Vagina (tissue), 2 donors: Measurements from ENCODE around the gene PTGR3. TPM values are rescaled to one million over a fixed set of nuclear protein-coding genes. Genes with fewer than 3 reads are reported as not detected.

Source experiments
- DNase-seq, 2 donors: peaks; one replicate each; pipeline ENCODE4 v3.0.0-alpha.2; 2017; ENCODE audit errors: extremely low spot score in 2 of 2
- H3K27ac ChIP-seq: fragments of 200-600 bp; sonication (generic); one replicate; pipeline ENCODE4 v1.5.1; 2019
- H3K27me3 ChIP-seq: fragments of 200-600 bp; sonication (generic); one replicate; pipeline ENCODE4 v1.5.1; 2019
- H3K36me3 ChIP-seq, 2 donors: fragments of 200-600 bp; sonication (generic); one replicate each; pipeline ENCODE4 v1.5.1; 2017 to 2019
- H3K4me1 ChIP-seq: fragments of 200-600 bp; sonication (generic); one replicate; pipeline ENCODE4 v1.5.1; 2019
- H3K4me3 ChIP-seq, 2 donors: fragments of 200-600 bp; sonication (generic); 1 replicate in 1 of 2; 2 replicates in 1 of 2; pipeline ENCODE4 v1.5.1; 2016 to 2019
- H3K9me3 ChIP-seq: fragments of 200-600 bp; sonication (generic); one replicate; pipeline ENCODE4 v1.5.1; 2019
- CTCF ChIP-seq, 3 experiments: fragments of 450-650 bp in 2 of 3; fragments of 200-600 bp in 1 of 3; sonication (generic) in 1 of 3; IDR thresholded peaks; one replicate each; pipeline ENCODE4 v1.5.1; 2017 to 2019; ENCODE audit warnings: antibody characterized with exemption in 3 of 3, mild to moderate bottlenecking in 2 of 3, moderate library complexity in 2 of 3
- POLR2A ChIP-seq, 2 donors: fragments of 450-650 bp; IDR thresholded peaks; one replicate each; pipeline ENCODE4 v1.6.1; 2017; ENCODE audit warnings: antibody characterized with exemption in 2 of 2, mild to moderate bottlenecking in 2 of 2, moderate library complexity in 2 of 2
- POLR2AphosphoS5 ChIP-seq, 2 donors: sonication (generic); formaldehyde crosslinking; IDR thresholded peaks; one replicate each; pipeline ENCODE4 v1.9.0; 2017; ENCODE audit warnings: antibody characterized with exemption in 2 of 2, mild to moderate bottlenecking in 2 of 2, low read depth in 1 of 2; ENCODE audit not compliant: insufficient read depth in 1 of 2
- intact Hi-C: fragments of 100-400 bp; cut with DNase I; formaldehyde crosslinking; loops from one replicate; pipeline ENCODE4 v1.15.1; 2023
- total RNA-seq: library from RNA; depleted of rRNA; stranded (reverse); fragments of >200 nt; gene quantifications from one replicate; pipeline ENCODE4 v1.2.3, GENCODE V29; 2016

PTGR3 gene
- total RNA-seq, 1 donor from 2014 or later: 16.0 TPM

DNA sequence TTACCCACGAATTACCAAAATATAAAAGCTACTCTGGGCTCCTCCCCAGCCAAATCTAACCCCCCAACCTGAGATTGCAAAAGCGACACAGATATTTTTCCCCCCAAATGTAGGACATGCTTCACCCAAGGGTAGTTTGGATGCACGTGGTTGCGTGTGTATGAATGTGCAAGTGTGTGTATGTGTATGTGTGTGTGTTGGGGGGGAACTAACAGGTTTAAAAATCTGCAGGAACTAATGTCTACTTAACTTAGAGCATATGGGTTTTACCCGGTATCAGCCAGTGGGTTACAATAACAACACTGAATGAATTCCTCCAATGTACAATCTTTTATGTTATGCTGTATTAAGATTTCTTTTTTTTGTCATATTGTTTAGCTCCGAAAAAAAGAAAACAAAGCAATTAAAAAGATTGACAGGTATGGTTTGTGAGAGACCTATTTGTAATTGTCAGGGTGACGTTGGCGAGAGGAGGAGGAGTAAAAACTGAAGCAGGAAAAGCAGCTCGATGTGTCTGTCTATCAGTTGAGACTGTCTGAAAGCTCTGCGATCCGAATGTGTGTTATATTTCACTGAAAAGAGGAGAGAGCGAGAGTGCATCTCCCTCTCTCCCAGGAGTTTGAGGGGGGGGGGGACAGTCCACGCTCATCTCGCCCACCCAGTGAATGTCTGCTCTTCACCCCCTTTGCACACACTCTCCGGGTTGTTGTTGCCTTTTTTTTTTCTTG is 1.5 kb upstream of the PTGR3 start, which contains the start of gene TSHZ1:
Gene TSHZ1, plus strand, starts transcription at position 524 of the 728 bp plus-strand sequence. CDS start 1,080 bp downstream, outside the sequence.
- intact Hi-C loops: loop anchor here (5.0 kb wide), 1 partner anchor 42 kb away; no protein-coding TSS in a partner anchor
- peak within 1 kb of the TSS; percentile 74 to 91 for H3K4me3 ChIP-seq
- H3K27me3 ChIP-seq: no peaks in the 10 kb centered on the region
- no peaks in the 10 kb centered on the region for H3K36me3 ChIP-seq
- H3K4me1 ChIP-seq: peaks cover 55% of the 10 kb centered on the region
- H3K27ac ChIP-seq: peak within 1 kb of the TSS; percentile 96
- H3K9me3 ChIP-seq: no peaks in the 10 kb centered on the region
- TF ChIP-seq CTCF (IDR thresholded peaks at IDR 0.05): no peak
- TF ChIP-seq POLR2AphosphoS5 (IDR thresholded peaks at IDR 0.05; ENCODE audit: insufficient read depth in 1 of 2, low read depth in 1 of 2): peak in 1 of 2 donors; percentile 95
- peak in 1 of 2 donors; percentile 89 for TF ChIP-seq POLR2A (IDR thresholded peaks at IDR 0.05)
- DNase-seq: peak in 1 of 2 donors; percentile 90

GRCh38 chr18:75209951-75210258 is 966 bp upstream of the PTGR3 start:
- H3K27me3 ChIP-seq: no peaks in the 10 kb centered on the region
- H3K9me3 ChIP-seq: no peaks in the 10 kb centered on the region
- peak in 1 of 2 donors; percentile 83 for DNase-seq
- no peaks in the 10 kb centered on the region for H3K36me3 ChIP-seq
- no peak for TF ChIP-seq POLR2A (IDR thresholded peaks at IDR 0.05)
- no peak for TF ChIP-seq CTCF (IDR thresholded peaks at IDR 0.05)
- TF ChIP-seq POLR2AphosphoS5 (IDR thresholded peaks at IDR 0.05; ENCODE audit: insufficient read depth in 1 of 2, low read depth in 1 of 2): no peak
- intact Hi-C loops: loop anchor here (5.0 kb wide), 1 partner anchor 42 kb away; no protein-coding TSS in a partner anchor
- H3K27ac ChIP-seq: peak overlapping the region; percentile 96
- H3K4me3 ChIP-seq: peak overlapping the region; percentile 74 to 82
- peaks cover 54% of the 10 kb centered on the region for H3K4me1 ChIP-seq

DNA sequence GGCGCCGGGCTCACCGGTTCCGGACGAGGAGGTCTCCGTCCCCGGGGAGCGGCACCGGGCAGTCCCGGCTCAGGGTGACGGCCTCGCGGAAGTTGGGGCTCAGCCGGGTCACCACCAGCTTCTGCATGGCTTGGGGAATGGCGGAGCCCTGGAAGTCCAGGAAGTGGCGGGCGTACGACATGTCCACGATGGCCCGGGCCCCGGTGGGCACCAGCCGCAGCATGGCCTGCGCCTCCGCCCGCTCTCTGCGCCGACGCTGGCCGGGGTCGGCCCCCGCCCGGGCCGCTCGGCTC is 157 bp downstream of the PTGR3 start:
- Histone ChIP-seq H3K4me1 (peaks cover 54% of the 10 kb centered on the region), H3K9me3 (no peaks in the 10 kb centered on the region), H3K4me3 (peak overlapping the region; percentile 74 to 82), H3K27ac (peak overlapping the region; percentile 96), H3K27me3 (no peaks in the 10 kb centered on the region), H3K36me3 (no peaks in the 10 kb centered on the region)
- DNase-seq: peak in 1 of 2 donors; percentile 89
- TF ChIP-seq CTCF (IDR thresholded peaks at IDR 0.05) (no peak), POLR2A (IDR thresholded peaks at IDR 0.05) (peak in 1 of 2 donors; percentile 25), POLR2AphosphoS5 (IDR thresholded peaks at IDR 0.05; ENCODE audit: insufficient read depth in 1 of 2, low read depth in 1 of 2) (no peak)
- intact Hi-C loops: no loop called here

DNA sequence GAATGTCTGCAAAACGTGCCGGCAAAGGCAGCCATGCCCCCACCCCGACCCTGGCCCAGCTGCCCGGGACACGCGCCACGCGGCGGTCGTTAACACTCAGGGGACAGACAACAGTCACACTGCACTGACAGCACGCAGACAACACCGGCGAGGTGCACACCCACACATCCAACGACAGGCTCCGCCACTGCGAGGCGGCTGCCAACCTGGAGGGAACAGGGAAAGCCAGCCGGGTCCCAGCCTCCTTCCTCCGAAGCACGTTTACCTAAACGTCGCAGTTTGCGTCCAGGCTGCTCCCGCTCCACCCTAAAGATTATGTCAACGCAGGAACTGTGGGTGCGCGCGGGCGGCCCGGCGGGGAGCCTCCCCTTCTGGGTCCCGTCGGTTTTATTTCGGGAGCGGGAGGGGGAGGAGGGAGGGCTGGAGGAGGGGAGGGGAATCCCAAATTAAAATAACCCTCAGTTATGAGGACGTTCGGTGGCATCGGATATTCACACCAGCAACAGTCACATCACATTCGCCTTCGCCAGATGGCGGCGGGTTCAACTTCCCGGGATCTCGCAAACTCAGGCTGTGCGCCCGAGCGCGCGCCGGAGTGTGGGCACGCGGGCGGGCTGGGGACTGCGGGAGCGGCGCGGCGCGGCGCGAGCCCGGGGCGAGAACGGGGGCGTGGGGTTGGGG is 644 bp downstream of the PTGR3 start:
- no peaks in the 10 kb centered on the region for H3K36me3 ChIP-seq
- peak in 1 of 2 donors; percentile 91 for DNase-seq
- peak overlapping the region; percentile 74 to 82 for H3K4me3 ChIP-seq
- peaks cover 54% of the 10 kb centered on the region for H3K4me1 ChIP-seq
- H3K9me3 ChIP-seq: no peaks in the 10 kb centered on the region
- no peaks in the 10 kb centered on the region for H3K27me3 ChIP-seq
- H3K27ac ChIP-seq: peak overlapping the region; percentile 96
- intact Hi-C loops: no loop called here
- TF ChIP-seq POLR2AphosphoS5 (IDR thresholded peaks at IDR 0.05; ENCODE audit: insufficient read depth in 1 of 2, low read depth in 1 of 2) (peak in 1 of 2 donors; percentile 68), POLR2A (IDR thresholded peaks at IDR 0.05) (no peak), CTCF (IDR thresholded peaks at IDR 0.05) (no peak)
